Measurements from ENCODE around the gene NPIPB4. TPM values are rescaled to one million over a fixed set of nuclear protein-coding genes. Genes with fewer than 3 reads are reported as not detected.
"Not testable (repeated sequence)": the region's sequence is repeated elsewhere in the genome, so short reads cannot be mapped to it uniquely, and the experiment has no call there.

Gene NPIPB4
- total RNA-seq, 1 donor from 2014 or later, result 49.6 TPM

DNA sequence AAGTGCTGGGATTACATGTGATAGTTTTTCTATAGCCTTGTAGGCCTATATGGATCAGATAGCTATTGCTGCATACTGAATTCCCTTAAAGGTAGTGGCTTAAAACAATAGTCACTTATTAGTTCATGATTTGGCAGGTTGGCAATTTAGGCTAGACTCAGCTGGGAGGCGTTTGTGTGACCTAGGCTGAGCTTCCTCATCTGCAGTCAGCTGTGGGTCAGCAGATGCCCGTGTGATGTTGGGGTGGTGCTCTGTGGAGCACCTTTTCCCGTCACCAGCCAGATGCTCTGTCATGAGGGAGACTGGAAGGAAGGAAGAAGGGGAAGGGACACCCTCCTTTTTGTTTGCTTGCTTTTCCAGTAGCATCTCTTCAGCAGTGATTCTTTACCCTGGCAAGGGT lies 64.2 kb downstream of the NPIPB4 start:
- DNase-seq (ENCODE audit: low spot score); intact Hi-C loops (cut with DNase I): not testable (repeated sequence)

DNA sequence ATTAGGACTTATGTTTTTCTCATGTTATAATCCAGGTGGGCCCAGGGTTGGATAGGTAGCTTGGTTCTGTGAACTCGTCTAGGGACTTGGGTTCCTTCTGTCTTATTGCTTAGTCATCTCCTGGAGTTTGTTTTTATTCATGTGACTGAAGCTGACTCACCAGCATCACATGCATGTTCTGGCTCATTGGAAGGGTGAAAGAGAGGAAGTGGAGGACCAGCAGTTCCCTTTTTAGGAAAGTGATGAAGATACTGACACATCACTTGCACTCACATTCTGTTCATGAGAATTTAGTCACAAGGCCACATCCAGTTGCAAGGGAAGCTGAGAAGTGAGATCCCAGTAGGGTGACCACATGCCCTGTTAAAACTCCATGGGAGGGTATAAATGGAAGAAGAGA lies 67.0 kb downstream of the NPIPB4 start:
- intact Hi-C loops (cut with DNase I); DNase-seq (ENCODE audit: low spot score): not testable (repeated sequence)

Other genes starting within 250 kb of the NPIPB4 start
- 2.3 TPM for gene IGSF6, start 205.1 kb downstream of the NPIPB4 start, total RNA-seq
- 0.11 TPM for gene OTOA, start 193.8 kb downstream of the NPIPB4 start, total RNA-seq
- 713 TPM for gene UQCRC2, start 95.6 kb upstream of the NPIPB4 start, total RNA-seq
- gene PDZD9, start 143.4 kb upstream of the NPIPB4 start, total RNA-seq, result not detected
- gene MOSMO, start 150.4 kb upstream of the NPIPB4 start, total RNA-seq, result 11.9 TPM
- gene VWA3A, start 234.8 kb upstream of the NPIPB4 start, total RNA-seq, result not detected

Data from cardiac septum (tissue), 1 donor.